G401 (cell line): ENCODE measurements around the gene CLHC1. TPM values are rescaled to one million over a fixed set of nuclear protein-coding genes. Genes with fewer than 3 reads are reported as not detected.
"Not testable (repeated sequence)": the region's sequence is repeated elsewhere in the genome, so short reads cannot be mapped to it uniquely, and the experiment has no call there.

Experiments
- DNase-seq: peaks from one replicate; pipeline ENCODE4 v3.0.0-alpha.2; 2015; ENCODE audit warnings: low spot score
- in situ Hi-C: cut with HindIII; loops from 2 replicates; pipeline ENCODE4 v1.10.0; 2016; ENCODE audit warnings: low sequenced_read_pairs, mixed read lengths
- total RNA-seq: library from RNA; depleted of rRNA; stranded (reverse); fragments of >200 nt; shearing (Covaris generic); gene quantifications from 2 replicates; pipeline ENCODE4 v1.2.3, GENCODE V29; 2014

The CLHC1 gene
- total RNA-seq, 1 experiment from 2014 or later, result 6.6 TPM

DNA sequence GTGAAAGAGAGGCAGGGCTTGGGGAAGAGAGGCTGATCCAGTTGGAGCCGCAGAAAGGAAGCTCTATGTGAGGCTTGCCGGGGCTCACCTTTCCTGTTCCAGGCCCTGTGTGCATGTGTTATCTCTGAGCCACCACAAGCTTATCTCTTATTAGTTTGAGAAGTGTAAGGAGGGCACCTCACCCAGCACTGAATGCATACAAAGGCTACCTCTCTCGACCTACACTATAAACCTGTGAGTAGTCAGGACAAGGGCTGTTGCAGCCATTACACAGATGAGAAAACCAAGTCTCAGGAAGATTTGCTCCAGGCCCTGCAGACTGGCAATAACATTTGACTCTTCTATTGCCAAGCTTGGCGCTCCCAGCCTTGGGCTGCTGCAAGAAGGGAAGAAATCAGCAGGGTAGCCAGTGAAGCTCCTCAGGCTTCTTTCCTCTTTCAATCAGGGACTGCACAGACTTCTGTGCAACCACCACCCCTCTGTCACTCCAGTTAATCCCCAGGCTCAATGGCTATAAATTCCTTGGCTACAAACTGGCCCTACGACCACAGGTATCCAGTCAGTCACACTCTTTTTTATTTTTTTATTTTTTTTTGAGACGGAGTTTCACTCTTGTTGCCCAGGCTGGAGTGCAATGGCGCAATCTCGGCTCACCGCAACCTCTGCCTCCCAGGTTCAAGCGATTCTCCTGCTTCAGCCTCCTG, 73.8 kb downstream of the CLHC1 start:
- in situ Hi-C loops, result loop anchor here (25.0 kb wide), 1 partner anchor 271 kb away; no protein-coding TSS in a partner anchor

DNA sequence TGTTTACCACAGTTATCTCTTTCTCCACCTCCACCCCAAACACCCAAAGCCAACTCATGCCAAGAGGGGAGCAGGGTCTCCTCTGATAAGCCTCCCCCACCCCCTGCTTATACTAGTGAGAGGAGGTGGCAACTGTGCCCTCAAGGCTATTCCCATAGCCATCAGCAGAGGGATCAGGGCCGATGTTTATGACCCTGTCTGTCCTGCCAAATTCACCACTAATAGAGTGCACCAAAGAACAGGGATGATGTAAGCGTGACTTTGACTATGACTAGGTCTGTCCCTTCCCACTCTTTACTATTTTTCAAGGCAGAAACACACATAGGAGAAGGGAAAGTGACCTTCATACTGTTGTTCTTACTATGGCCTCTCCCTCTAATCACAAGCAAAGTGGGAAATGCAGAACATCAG, 74.6 kb downstream of the CLHC1 start:
- in situ Hi-C loops, result loop anchor here (25.0 kb wide), 1 partner anchor 270 kb away; no protein-coding TSS in a partner anchor
- no peak for DNase-seq

More for the DNA sequence above, 73.8 kb downstream of the CLHC1 start:
- no peak for DNase-seq

DNA sequence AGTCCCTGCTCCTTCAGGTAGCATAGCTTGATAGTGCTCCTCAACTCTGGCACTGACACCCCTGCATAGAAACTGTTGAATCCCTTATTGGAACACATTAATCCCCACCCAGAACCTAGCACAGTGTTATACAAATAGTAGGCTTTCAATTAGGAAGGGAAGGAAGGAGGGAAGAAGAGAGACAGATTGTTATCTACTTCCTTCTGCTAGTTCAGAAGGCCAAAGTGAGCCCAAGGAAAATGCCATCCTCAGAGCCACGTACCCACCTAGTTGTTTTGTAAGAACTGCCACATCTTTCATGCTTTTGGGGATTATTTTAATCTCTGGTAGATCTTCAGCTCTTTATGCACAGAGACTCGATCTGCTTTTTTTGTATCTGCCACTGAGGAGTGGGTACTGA, 75.1 kb downstream of the CLHC1 start:
- DNase-seq, result no peak
- in situ Hi-C loops, result loop anchor here (25.0 kb wide), 1 partner anchor 270 kb away; no protein-coding TSS in a partner anchor

DNA sequence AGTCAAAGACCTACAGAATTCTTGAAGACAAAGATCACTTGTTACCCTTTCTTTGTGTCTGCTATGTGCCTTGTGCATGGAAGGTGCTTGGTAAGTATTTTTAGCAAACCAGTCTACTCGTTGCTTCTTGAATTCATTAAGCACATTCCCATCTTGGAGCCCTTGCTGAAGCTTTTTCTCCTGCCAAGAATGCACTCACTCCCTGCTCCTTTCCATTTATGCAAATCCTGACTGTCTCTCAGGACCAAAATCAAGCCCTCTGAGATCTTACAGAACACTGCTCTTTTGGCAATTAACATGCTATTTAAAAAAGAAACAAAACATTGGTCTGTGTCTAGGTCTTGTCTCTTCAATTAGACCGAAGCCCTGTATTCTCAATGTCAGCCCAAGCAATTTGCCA, 75.8 kb downstream of the CLHC1 start:
- DNase-seq, result no peak
- in situ Hi-C loops, result loop anchor here (25.0 kb wide), 1 partner anchor 269 kb away; no protein-coding TSS in a partner anchor

DNA sequence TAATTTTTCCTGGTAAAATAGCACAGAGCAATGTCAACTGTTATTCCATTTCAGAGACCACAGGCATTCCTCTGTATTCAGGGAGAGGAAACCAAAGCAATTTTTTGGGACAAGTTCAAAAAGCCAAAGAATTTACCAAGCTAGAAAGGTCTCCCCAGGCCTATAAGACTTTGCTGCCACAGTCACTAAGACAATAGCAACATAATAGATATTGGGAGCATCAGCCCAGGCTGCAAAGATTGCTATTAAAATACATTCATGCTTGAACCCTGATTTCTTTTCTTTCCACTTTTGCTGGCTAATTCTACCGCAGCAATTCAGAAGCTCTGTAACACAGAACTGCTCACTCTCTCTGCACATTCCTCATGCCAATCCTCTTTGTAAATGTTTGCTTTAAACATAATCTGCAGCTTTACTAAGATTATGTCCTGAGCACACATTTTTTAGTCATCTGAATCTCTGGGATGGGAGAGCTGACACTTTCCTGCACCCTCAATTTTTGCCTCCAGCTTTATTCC, 76.3 kb downstream of the CLHC1 start:
- in situ Hi-C loops, result loop anchor here (25.0 kb wide), 1 partner anchor 269 kb away; no protein-coding TSS in a partner anchor
- no peak for DNase-seq

DNA sequence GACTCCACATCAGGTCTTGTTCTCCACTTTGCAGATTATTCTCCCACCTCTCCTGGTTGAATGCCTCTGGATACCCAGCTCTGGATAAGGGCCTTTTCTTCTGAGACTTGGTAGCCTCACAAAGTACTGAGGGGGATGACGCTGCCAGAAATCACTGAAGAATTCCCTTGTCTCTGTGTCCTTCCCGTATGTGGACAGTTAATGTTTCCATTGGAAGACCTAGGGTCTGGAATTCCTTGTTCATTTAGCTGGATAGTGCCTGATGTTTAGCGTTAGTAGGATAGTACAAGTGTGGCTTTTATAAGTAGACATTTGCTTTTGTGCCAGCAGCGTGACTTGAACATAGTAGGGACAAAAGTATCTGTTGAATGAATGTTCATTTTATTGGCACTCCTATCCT, 76.9 kb downstream of the CLHC1 start:
- no peak for DNase-seq
- in situ Hi-C loops, result loop anchor here (25.0 kb wide), 1 partner anchor 268 kb away; no protein-coding TSS in a partner anchor

DNA sequence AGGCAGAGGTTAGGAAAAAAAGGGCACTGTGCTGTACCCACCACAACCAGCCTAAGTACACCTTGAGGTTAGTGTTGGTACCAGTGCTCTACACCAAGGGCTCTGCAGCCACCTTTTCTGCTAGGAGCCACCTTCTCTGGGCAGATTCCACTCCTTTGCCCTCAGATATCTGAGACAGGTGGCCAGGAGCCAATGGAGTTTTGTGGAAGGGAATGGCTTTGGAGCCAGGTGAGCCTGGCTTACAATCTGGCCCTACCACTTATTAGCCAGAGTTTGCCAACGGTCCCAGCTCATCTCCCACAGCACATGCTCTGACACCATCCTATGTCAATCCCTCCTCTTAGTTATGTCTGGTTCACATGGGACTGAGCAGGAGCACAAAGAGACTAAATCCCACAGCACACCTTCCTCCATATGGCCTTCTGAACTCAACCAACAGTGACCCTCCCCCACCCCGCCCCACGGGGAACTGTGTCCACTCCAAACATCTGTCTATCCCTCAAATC, 77.5 kb downstream of the CLHC1 start:
- in situ Hi-C loops, result loop anchor here (25.0 kb wide), 1 partner anchor 267 kb away; no protein-coding TSS in a partner anchor
- DNase-seq, result no peak

DNA sequence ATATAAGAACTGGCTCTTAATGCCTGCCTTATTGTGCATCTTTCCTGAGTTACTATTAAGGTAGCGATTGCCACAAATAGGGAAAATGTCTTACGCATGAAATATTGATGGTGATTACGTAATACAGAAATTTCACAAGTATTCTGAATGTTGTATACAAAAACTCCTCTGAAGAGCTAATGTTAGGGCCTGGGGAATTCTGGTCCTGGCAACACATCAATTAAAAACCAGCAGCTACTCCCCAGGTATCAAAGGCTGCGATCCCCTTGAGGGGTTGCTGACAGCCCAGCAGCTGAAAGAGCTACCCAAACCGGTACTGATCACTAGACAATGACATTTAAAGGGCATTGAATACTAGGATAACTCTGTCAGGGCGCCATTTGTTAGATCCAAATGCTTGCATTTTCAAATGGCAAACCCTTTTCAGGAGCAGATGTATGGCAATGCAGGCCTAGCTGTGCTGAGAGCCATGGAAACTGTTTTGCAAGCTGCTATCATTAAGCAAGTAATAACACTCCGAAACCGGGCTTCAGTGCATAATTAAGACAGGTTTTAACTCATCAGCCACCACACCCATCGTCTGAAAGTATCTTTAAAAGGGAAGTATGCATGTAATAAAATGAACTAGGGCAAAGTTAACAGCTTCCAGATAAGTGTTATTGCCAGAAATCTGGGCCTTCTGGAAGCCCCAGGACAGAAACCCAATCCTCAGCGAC, 78.4 kb downstream of the CLHC1 start:
- no peak for DNase-seq
- in situ Hi-C loops, result loop anchor here (25.0 kb wide), 1 partner anchor 266 kb away; no protein-coding TSS in a partner anchor

DNA sequence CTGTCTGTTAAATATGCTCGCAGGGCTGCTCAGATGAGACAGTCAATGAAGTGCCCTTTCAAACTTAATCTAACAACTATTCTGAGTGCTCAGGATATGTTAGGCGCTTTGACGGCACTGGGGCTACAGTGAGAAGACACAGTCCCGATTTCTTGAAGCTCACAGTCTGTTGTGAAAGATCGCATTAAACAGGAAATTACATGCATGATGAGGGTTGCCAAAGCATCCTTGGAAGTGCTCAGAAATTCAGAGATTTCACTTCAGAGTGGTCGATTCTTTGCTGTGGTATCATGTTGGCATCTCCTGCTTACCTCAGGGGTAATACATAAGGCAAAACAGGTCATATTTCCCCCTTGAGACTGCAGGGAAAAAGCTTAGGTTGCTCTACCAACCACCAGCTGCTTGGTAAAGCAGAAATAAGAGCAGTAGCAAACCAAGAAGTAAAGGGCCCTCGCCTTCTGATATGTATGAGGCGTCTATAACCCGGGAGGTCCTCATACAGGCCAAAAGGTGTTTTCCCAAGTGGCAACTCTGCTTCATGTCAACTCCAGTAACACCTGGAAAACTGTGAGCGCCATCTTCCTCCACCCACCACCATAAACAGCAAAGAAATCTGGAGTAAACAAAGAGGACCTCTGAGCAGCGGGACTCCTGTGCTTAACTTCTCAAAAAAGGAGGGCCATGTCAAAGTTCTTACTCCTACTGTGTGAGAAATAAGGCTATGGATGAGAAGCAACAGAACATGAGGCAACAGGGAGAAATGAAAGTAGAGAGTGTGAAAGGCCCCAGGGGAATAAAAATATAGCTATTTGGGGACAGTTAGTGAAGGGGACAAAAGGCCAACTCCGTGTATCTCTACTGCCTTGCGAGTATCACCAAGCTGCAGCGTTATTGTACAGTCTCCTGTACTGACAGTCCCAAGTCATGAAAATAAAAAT, 79.3 kb downstream of the CLHC1 start:
- in situ Hi-C loops, result loop anchor here (25.0 kb wide), 1 partner anchor 265 kb away; no protein-coding TSS in a partner anchor
- no peak for DNase-seq

DNA sequence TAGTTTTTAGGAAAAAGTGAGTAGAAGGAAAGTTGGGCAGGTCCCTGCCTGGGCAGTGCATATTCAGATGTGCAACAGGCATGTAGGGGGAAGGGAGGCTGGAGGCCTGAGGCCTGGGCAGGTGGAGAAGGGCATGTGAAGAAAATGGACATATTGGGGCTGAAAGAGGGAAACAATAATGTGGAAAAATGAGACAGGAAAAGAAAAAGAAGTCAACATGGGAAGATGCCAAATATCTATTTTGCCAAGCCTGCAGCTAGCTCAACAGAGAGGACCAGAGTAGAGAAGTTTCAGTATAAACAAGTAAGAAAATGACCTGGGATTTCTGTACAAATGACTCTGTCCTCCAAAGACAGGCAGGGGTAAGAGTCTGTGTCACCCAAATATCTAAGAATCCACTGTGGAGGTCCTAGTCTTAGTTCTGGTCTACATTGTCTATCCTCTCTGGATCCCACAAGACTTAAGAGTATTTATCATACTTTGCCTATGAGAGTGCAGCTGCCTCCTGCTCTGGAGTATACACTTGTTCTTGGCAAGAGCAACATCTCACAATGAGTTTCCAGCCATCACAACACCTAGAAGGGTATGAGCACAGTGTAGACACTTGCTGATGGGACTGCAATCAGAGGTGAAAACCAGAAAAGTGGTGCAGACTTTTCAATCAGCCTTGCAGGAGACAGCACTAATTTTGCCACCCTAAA, 80.2 kb downstream of the CLHC1 start:
- no peak for DNase-seq

DNA sequence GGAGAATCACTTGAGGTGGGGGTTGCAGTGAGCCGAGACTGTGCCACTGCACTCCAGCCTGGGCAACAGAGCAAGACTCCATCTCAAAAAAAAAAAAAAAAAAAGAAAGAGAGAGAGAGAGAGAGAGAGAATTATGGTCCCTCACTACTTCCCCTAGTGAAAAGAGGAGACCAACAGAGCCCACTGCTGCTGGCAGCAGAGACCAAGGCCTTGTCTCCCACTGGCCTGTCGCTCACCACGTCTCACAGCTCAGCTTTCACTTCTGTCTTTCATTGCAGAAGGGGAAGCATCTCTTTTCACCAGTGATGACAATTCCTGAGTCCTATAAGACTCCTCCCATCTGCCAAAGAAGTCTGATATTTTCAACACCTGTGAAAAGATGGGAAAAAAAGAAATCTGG, 81.3 kb downstream of the CLHC1 start:
- in situ Hi-C loops, result loop anchor here (25.0 kb wide), 1 partner anchor 264 kb away; no protein-coding TSS in a partner anchor
- no peak for DNase-seq

More for the DNA sequence above, 80.2 kb downstream of the CLHC1 start:
- in situ Hi-C loops, result loop anchor here (25.0 kb wide), 1 partner anchor 265 kb away; no protein-coding TSS in a partner anchor

DNA sequence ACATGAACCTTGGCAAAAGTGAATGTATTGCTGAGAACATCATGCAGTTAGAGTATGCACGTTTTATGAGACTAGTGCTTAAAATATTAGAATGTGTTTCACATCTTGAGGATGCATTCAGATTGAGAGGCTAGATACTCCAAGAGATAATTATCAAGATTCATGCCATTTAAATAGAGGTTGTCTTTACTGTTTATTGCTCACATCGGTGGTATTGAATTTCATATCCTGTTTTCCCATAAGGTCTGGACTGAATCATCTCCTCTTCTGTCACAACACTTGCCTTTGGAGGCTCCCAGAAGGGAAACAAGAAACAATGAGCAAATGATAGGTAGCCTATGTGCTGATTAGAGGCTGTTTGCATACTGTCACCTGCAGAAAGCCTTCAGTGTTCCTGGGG, 83.8 kb downstream of the CLHC1 start:
- DNase-seq, result no peak
- in situ Hi-C loops, result no loop called here

DNA sequence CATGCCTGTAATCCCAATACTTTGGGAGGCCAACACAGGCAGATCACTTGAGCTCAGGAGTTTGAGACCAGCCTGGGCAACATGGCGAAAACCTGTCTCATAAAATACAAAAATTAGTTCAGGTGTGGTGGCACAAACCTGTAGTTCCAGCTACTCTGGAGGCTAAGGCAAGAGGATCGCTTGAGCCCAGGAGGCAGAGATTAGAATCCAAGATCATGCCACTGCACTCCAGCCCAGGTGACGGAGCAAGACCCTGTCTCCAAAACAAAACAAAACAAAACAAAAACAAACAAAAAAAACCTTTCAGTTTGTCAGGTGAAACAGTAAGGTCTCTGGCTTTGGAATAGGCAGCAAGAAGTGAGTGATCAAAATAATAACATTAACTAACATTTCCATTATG, 84.6 kb downstream of the CLHC1 start:
- in situ Hi-C loops, result no loop called here

DNA sequence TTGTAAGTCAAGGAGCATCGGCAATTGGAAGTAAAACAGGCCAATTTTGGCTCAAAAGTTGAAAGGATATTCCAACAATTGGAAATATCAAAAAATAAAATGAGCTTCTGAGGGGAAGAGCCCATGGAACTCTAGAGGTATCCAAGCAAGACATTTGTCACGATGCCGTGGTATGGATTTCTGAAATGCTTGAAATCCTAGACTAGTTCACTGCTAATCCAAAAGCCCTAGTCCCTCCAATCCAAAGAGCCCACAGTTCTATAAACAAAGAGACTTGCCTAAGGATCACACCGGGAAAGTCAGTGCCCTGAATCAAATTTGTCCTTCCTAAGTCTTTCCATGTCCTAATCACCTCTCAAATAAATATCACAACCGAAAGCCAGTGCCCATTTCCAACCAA, 85.1 kb downstream of the CLHC1 start:
- no peak for DNase-seq
- in situ Hi-C loops, result no loop called here

More for the DNA sequence above, 84.6 kb downstream of the CLHC1 start:
- no peak for DNase-seq

DNA sequence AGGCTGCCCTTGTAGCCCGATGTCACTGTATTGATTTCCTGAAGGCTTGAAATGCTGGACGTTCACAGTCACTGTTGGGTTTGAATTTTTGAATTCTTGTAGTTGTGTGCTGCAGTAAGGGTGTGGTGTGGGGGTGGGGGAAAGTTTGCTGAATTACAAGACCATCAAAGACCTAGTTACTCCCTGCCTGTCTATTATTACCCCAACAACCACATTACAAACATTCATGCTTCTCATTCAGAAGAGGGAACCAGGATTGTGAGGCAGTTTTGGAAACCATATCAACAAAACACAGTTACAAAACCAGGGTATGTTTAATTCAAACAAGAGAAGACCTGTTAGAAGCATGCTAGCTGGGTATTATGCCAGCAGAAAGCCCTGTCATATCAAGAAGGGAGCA, 85.8 kb downstream of the CLHC1 start:
- in situ Hi-C loops, result no loop called here
- no peak for DNase-seq

DNA sequence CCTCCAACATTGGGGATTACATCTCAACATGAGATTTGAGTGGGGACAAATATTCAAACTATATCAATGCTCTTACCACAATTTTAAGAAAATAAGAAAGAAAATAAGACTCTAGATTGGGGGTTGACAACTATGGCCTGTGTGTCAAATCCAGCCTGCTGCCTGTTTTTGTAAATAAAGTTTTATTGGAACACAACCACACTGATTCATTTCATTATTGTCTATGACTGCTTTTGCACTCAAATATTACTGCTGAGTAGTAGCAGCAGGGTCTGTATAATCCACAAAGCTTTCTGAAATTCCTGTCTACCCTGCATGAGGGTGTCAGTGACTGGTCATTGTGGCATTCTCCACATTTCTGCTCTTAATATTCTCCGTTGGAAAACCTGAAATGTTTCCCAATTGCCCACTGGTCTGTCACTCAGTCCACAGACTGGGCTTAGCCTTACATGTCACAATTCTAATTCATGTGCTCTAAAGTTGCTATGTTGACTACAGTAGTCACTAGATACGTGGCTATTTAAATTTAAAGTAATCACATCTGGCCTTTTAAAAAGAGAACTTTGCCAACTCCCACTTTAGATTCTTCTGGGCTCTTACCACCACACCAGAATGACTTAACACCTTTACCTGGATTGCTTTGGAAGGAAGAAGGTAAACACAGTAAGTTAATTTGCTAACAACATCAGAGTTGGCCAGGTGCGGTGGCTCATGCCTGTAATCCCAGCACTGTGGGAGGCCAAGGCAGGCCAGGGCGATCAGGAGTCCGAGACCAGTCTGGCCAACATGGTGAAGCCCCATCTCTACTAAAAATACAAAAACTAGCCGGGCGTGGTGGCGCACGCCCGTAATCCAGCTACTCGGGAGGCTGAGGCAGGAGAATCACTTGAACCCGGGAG, 86.9 kb downstream of the CLHC1 start:
- in situ Hi-C loops, result no loop called here

DNA sequence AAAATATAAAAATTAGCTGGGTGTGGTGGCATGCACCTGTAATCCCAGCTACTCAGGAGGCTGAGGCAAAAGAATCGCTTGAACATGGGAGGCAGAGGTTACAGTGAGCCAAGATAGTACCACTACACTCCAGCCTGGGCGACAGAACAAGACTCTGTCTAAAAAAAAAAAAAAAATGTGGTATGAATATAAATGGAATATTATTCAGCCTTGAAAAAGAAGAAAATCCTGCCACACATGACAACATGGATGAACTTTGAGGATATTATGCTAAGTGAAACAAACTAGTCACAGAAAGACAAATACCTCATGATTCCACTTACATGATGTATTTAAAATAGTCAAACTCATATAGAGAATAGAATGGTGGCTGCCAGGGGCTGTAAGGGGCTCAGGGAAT, 88.4 kb downstream of the CLHC1 start:
- DNase-seq, in situ Hi-C loops: not testable (repeated sequence)

More for the DNA sequence above, 86.9 kb downstream of the CLHC1 start:
- DNase-seq, result no peak
